HEK293T (cell line): ENCODE results near the gene TMEM178A.

Experiments
- CTCF ChIA-PET: fragments of 350-600 bp; formaldehyde crosslinking; extraction: SDS; loops from one replicate; lab custom pipeline; 2021; ENCODE audit warnings: antibody characterized with exemption, inconsistent platforms; lab: Yijun Ruan, JAX
- POLR2A ChIA-PET: fragments of 350-600 bp; formaldehyde crosslinking; extraction: SDS; loops from one replicate; lab custom pipeline; 2020; ENCODE audit warnings: antibody characterized with exemption, inconsistent platforms; lab: Yijun Ruan, JAX
- DNase-seq: peaks from one replicate; pipeline ENCODE4 v3.0.0; 2012; ENCODE audit warnings: mixed read lengths; ENCODE audit errors: extremely low spot score
- ARNT ChIP-seq: fragments of 450-650 bp; IDR thresholded peaks from 2 replicates; pipeline ENCODE4 v1.6.1; 2017; ENCODE audit warnings: mild to moderate bottlenecking
- BHLHE40 ChIP-seq: fragments of 450-650 bp; IDR thresholded peaks from 2 replicates; pipeline ENCODE4 v1.6.1; 2016; ENCODE audit warnings: mild to moderate bottlenecking, moderate library complexity, borderline replicate concordance
- CTBP1 ChIP-seq: fragments of 450-650 bp; IDR thresholded peaks from 2 replicates; pipeline ENCODE4 v1.6.1; 2016; ENCODE audit warnings: borderline replicate concordance
- ELF4 ChIP-seq: fragments of 450-650 bp; IDR thresholded peaks from 2 replicates; pipeline ENCODE4 v1.6.1; 2017; ENCODE audit warnings: antibody characterized with exemption
- FOXA1 ChIP-seq: fragments of 450-650 bp; IDR thresholded peaks from 2 replicates; pipeline ENCODE4 v1.6.1; 2016; ENCODE audit warnings: mild to moderate bottlenecking
- FOXK2 ChIP-seq: fragments of 450-650 bp; IDR thresholded peaks from 2 replicates; pipeline ENCODE4 v1.6.1; 2016; ENCODE audit warnings: mild to moderate bottlenecking
- FOXM1 ChIP-seq: fragments of 450-650 bp; IDR thresholded peaks from 2 replicates; pipeline ENCODE4 v1.6.1; 2017; ENCODE audit warnings: mild to moderate bottlenecking, borderline replicate concordance
- HDGF ChIP-seq: fragments of 450-650 bp; IDR thresholded peaks from 2 replicates; pipeline ENCODE4 v1.6.1; 2017; ENCODE audit warnings: antibody characterized with exemption, borderline replicate concordance
- L3MBTL2 ChIP-seq: fragments of 450-650 bp; conservative IDR thresholded peaks from 2 replicates; pipeline ENCODE4 v1.6.1; 2016; ENCODE audit warnings: mild to moderate bottlenecking
- LEF1 ChIP-seq: fragments of 450-650 bp; IDR thresholded peaks from 2 replicates; pipeline ENCODE4 v1.6.1; 2017; ENCODE audit warnings: mild to moderate bottlenecking, borderline replicate concordance
- NFRKB ChIP-seq: fragments of 450-650 bp; IDR thresholded peaks from 2 replicates; pipeline ENCODE4 v1.6.1; 2016; ENCODE audit warnings: mild to moderate bottlenecking, moderate library complexity
- SP1 ChIP-seq: fragments of 450-650 bp; IDR thresholded peaks from 2 replicates; pipeline ENCODE4 v1.6.1; 2017
- SUZ12 ChIP-seq: fragments of 450-650 bp; IDR thresholded peaks from 2 replicates; pipeline ENCODE4 v1.6.1; 2016; ENCODE audit warnings: mild to moderate bottlenecking
- TARDBP ChIP-seq: fragments of 450-650 bp; IDR thresholded peaks from 2 replicates; pipeline ENCODE4 v1.6.1; 2016
- ZNF384 ChIP-seq: fragments of 450-650 bp; IDR thresholded peaks from 2 replicates; pipeline ENCODE4 v1.6.1; 2016
- TF ChIP-seq, protein P1 (sequence below): fragments of 450-650 bp; IDR thresholded peaks from 2 replicates; pipeline ENCODE4 v1.6.1; 2016

Gene TMEM178A

GRCh38 chr2:39666491-39667101 is 879 bp downstream of the TMEM178A start:
- ChIA-PET CTCF (no interaction called here), POLR2A (no interaction called here)
- TF ChIP-seq FOXK2 = no peak
- no peak for TF ChIP-seq BHLHE40
- TF ChIP-seq HDGF = no peak
- no peak for TF ChIP-seq TARDBP
- TF ChIP-seq L3MBTL2 = peak; percentile 86
- no peak for TF ChIP-seq FOXA1
- no peak for DNase-seq

DNA sequence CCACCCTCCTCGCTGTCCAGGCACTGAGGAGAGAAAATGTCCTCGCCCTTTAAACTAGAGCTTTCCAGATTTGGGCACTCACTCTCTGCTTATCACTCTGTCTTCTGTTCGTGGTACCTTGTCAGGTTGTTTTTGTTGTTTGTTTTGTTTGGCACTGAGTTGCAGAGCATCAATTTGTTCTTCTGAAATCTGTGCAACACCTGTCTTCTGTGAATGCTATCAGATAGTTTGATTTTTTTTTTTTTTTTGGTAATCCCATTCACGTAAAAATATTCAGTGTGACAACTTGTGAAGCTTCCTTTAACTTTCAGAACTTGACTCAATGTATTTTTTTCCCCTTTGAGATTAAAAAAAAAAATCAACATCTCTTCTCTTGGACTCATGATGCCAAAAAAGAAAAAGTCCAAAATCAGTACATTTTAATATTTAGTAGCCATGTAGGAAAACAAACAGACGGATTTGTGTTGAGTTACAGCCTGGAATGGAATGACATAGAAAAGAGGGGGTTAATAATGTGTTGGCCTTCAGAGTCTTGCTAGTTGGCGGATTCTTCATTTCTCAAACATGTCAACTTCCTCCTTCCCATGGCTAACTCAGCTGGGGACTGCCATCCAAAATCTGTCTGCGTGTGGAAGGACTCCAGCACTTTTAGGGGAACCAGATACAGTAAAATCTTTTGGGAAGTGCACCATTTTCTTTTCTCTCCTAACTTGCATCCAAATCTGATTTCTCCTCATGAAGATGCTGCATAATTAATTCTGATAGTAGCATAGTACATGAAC is 1.6 kb downstream of the TMEM178A start:
- ChIA-PET CTCF (no interaction called here), POLR2A (no interaction called here)
- no peak for DNase-seq

DNA sequence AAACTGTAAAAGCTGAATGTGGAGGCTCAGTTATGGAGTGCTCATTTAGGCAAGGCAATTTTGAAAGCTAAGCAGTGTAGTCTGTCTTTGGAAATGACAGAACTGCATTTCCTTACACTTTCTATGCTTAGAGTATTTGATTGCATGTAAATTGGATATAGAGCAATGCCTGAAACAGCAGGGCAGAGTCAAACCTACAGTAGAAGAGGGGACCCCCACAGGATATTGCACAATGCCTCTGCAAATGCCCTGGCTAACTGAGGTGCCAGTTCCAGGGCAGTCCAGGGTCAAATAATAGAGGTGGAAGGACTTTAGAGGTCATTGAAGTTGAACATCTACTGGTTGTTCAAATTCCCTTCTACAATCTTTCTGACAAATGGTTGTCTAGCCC is 2.2 kb downstream of the TMEM178A start:
- no peak for DNase-seq
- ChIA-PET CTCF (no interaction called here), POLR2A (no interaction called here)
- TF ChIP-seq ZNF384 (no peak), ARNT (no peak), SUZ12 (no peak), ELF4 (no peak), BHLHE40 (no peak), HDGF (no peak), FOXA1 (no peak), NFRKB (no peak), SP1 (no peak), L3MBTL2 (no peak), TARDBP (no peak), FOXK2 (no peak), FOXM1 (no peak), CTBP1 (no peak), LEF1 (no peak)
- TF ChIP-seq, protein P1, sequence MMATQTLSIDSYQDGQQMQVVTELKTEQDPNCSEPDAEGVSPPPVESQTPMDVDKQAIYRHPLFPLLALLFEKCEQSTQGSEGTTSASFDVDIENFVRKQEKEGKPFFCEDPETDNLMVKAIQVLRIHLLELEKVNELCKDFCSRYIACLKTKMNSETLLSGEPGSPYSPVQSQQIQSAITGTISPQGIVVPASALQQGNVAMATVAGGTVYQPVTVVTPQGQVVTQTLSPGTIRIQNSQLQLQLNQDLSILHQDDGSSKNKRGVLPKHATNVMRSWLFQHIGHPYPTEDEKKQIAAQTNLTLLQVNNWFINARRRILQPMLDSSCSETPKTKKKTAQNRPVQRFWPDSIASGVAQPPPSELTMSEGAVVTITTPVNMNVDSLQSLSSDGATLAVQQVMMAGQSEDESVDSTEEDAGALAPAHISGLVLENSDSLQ = no peak

More for the DNA sequence above, 1.6 kb downstream of the TMEM178A start:
- TF ChIP-seq FOXM1 (no peak), NFRKB (no peak)
- TF ChIP-seq, protein P1 = no peak

GRCh38 chr2:39668576-39669080 is 2.9 kb downstream of the TMEM178A start:
- DNase-seq = no peak
- POLR2A ChIA-PET = no interaction called here
- CTCF ChIA-PET = no interaction called here
- TF ChIP-seq TARDBP (no peak), FOXM1 (no peak), SP1 (no peak), BHLHE40 (no peak), HDGF (no peak), CTBP1 (no peak), NFRKB (no peak), FOXK2 (no peak)

DNA sequence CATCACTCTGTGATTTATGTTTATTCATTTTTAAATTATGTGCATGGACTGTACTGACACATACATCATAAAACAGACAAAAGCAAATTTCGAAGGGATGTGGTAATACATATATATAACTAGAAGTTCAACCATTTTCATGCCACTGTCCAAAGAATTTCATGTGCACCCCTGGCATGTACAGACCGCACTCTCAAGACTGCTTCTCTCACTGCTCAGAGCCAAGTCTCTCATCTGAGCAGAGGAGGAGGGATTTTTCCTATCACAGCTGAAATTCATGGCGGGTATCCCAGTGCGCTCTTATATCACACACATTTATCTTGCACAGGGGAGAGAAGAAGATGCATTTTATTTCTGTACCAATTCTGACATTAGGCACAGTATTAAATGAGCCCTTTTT is 5.9 kb downstream of the TMEM178A start:
- CTCF ChIA-PET = interaction anchor here (0.6 kb wide), 1 partner anchor 178 kb away, joined by 3 read pairs; no protein-coding TSS in a partner anchor
- no peak for DNase-seq
- TF ChIP-seq NFRKB = no peak
- TF ChIP-seq TARDBP = no peak
- TF ChIP-seq ZNF384 = no peak
- no peak for TF ChIP-seq ARNT
- no peak for TF ChIP-seq L3MBTL2
- no peak for TF ChIP-seq SP1
- no peak for TF ChIP-seq LEF1
- TF ChIP-seq FOXK2 = no peak
- POLR2A ChIA-PET = no interaction called here

GRCh38 chr2:39673018-39673417 is 7.3 kb downstream of the TMEM178A start:
- ChIA-PET CTCF (no interaction called here), POLR2A (no interaction called here)
- TF ChIP-seq FOXA1 (no peak), FOXK2 (no peak), ARNT (no peak), SUZ12 (no peak), ZNF384 (no peak), BHLHE40 (no peak), LEF1 (no peak), SP1 (no peak), TARDBP (no peak), CTBP1 (no peak), NFRKB (no peak), HDGF (no peak), ELF4 (no peak), FOXM1 (no peak)
- TF ChIP-seq, protein P1 = no peak
- no peak for DNase-seq
